GM10266 (cell line): ENCODE results near the gene ADGRF1.

Source experiments
- DNase-seq: peaks from one replicate; pipeline ENCODE4 v3.0.0; 2012; ENCODE audit errors: extremely low spot score
- TF ChIP-seq, protein P1 (sequence below): IDR thresholded peaks from 2 replicates; pipeline ENCODE4 v1.5.1; 2012; ENCODE audit warnings: mild to moderate bottlenecking, low read depth; ENCODE audit not compliant: control insufficient read depth, insufficient read depth; ENCODE audit errors: missing control alignments

The ADGRF1 gene

DNA sequence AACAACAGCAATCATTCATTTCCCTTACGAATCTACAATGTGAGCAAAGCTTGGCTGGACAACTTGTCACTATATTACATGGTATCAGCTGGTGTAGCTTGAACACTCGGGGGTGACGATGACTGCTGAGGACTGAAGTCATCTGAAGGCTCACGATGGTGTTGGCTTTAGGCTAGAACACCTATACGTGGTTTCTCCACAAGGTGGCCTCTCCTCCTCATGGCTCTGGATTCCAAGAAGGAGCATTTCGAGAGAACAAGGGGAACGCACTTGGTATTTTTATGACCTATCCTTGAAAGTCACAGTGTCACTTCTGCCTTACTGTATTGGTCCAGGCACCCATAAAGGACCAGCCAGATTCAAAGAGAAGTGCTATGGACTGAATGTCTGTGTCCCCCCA, 37.5 kb upstream of the ADGRF1 start:
- DNase-seq, result no peak
- TF ChIP-seq, protein P1, sequence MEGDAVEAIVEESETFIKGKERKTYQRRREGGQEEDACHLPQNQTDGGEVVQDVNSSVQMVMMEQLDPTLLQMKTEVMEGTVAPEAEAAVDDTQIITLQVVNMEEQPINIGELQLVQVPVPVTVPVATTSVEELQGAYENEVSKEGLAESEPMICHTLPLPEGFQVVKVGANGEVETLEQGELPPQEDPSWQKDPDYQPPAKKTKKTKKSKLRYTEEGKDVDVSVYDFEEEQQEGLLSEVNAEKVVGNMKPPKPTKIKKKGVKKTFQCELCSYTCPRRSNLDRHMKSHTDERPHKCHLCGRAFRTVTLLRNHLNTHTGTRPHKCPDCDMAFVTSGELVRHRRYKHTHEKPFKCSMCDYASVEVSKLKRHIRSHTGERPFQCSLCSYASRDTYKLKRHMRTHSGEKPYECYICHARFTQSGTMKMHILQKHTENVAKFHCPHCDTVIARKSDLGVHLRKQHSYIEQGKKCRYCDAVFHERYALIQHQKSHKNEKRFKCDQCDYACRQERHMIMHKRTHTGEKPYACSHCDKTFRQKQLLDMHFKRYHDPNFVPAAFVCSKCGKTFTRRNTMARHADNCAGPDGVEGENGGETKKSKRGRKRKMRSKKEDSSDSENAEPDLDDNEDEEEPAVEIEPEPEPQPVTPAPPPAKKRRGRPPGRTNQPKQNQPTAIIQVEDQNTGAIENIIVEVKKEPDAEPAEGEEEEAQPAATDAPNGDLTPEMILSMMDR, result no peak

DNA sequence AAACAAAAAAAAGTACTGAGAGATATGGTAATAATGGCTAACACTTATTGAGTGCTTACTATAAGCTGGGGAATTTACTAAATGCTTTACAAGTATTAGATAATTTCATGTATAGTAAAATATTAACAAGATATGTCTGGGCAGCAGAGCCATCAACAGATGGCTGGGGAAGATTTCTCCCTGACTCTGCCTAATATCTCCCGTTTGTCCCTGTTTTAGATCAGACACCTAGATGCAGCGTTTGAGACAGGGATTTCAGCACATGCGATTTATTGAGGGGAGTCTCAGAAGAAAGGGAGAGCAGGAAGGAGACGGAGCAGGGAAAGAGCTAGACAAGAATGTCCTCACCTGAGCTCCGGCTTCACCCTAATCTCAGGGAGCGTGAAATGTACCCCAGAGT, 36.9 kb upstream of the ADGRF1 start:
- TF ChIP-seq, protein P1, result no peak
- no peak for DNase-seq

DNA sequence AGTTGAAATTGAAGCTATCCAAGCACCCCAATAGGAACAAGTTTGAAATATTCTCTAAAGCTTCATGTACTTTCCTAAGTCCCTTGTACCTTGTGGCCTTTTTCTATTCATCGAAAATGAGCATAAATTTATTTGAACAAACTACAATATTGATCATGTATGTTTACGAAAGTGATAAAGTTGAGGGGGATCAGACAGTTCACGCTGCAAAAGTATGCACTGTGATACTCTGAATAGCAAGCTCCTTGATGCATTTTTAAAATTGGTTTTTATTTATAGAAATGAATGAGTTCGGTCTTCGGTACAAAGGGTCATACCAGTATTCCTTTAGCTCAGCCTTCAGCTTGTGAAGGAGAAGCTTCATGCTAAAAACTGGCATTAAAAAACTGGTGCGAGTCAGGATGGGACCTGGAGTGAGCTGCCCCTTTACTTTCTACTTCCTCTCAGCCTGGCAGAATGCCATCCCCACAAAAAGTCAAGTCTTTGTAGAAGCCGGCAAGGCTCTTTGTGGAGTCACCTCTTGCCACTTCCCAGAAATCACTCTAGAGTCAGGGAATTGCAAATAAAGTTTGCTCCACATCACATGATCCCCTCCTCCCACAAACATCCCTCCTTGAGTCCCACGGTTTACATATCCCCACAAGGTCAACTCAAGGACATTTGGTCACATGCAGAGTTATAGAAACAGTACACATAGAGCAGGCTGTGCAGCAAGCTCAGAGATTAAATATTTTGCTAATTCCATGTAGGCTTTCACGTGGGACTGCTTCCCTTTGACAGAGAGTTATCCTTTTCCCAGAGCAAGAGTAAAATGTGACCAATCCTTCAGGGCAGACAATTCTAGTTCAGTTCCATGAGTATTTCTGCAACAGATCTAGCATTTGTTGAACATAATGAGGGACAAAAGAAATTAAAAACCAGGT, 34.6 kb upstream of the ADGRF1 start:
- no peak for DNase-seq
- TF ChIP-seq, protein P1, result no peak

DNA sequence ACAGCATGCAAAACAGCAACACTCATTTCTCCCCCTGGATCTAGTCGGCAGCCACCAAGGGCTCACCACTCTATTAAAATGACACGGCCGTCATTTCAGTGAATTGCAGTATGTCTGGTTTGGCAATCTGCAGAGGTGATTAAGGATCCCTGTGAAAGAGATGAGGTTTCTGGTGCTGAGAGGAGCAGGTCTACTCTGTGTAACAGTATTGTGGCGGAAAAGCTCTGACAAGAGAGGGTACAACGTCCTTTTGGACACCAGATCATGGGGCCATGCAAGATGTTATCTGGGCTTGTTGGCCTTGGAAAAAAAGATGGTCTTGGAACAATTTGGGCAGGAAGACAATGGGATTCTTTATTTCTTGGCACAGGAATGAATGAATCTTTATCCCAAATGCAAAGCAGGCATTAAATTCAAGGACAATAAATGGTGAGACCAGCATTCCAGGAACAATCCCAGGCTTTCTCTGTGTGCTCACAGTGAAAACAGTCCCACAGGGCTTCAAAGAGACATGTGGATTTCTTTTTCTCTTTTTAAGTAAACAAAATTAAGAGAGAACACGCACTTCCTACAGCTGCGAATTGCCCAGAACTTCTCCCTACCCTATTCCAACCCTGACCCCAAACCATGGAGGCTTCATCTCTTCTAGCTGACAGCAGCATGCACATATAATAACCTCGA, 33.7 kb upstream of the ADGRF1 start:
- TF ChIP-seq, protein P1, result no peak
- no peak for DNase-seq

DNA sequence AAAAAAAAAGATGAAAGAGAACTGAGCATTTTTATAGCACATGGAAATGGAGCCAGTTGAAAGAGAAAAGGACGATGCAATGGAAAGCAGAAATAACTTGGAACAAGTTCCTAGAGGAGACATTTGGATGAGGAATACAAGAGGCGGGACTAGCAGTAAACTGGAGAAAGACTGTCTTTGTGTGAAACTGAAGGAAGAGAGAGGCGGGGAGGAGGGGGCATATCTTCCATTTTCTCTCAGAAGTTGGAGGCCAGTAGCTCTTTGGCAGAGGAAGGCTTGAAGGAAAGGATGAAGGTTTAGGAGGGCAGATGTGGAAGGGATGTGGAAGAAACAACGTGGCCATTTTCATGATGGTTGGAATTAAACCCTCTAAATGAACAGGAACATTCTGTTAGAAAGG, 33.0 kb upstream of the ADGRF1 start:
- no peak for DNase-seq
- TF ChIP-seq, protein P1, result no peak

DNA sequence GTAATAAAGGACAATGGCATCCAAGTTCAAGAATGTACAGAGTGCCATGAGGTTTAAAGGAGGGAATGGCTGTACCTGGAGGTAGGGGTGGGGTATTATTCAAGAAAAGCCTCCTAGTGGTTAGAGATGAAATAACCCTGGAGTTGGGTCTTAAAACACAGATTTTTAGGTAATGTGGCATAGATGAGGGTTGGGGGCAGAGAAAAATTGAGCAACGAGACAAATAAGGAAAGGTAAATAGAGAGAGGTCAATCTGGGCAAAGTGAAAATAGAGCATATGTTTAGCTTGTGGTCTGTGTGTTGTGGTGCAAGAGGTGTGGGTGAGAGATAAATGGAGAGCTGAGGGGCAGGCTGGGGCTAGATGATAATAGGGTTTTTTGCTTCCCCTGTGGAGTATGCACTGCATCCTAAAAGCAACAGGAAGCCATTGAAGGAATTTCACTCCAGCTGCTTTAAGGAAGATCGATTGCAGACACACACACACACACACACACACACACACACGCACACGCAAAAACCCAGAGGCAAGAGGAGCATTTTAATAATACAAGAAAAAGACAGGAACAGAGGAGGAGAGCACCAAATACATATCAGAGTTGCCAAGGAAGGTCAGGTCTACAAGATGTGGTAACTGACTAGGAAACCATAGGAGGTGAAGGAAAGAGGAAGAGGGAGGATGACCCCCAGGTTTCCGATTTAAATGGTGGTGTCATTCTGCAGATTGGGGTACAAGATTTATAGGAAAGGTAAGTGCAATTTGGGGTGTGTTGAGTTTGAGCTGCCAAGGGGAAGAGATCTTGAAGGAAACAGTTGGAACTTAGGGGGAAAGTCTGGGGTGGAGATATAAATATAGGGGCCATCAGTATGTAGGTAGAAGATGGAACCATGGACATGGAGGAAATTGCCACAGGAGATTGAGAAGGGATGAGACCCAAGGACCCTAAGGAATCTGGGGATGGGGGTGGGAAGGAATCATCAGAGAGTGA, 31.3 kb upstream of the ADGRF1 start:
- TF ChIP-seq, protein P1, result no peak

More for the DNA sequence above, 31.3 kb upstream of the ADGRF1 start:
- no peak for DNase-seq
